Loucy (cell line): ENCODE measurements around the gene FOXD3.
A peak's percentile ranks its signal among the peaks of the same experiment; 100 is the strongest.

Experiments used
- H2AFZ ChIP-seq: fragments of 200-600 bp; sonication (generic); 2 replicates; pipeline ENCODE4 v1.6.0; 2016; ENCODE audit warnings: antibody characterized with exemption, mild to moderate bottlenecking, low read length, moderate library complexity
- H3F3A ChIP-seq: fragments of 200-600 bp; 2 replicates; pipeline ENCODE4 v1.6.0; 2016; ENCODE audit warnings: antibody characterized with exemption, low read depth, mild to moderate bottlenecking
- H3K27me3 ChIP-seq: fragments of 200-600 bp; sonication (generic); 2 replicates; pipeline ENCODE4 v1.6.1; 2014; ENCODE audit warnings: low read length, mild to moderate bottlenecking; ENCODE audit not compliant: insufficient read depth, poor library complexity, severe bottlenecking
- H3K36me3 ChIP-seq: fragments of 200-600 bp; sonication (generic); 2 replicates; pipeline ENCODE4 v1.6.1; 2016; ENCODE audit warnings: low read length; ENCODE audit not compliant: insufficient read depth
- H3K4me1 ChIP-seq: fragments of 200-600 bp; sonication (generic); 2 replicates; pipeline ENCODE4 v1.5.1; 2014; ENCODE audit warnings: low read length, mild to moderate bottlenecking; ENCODE audit not compliant: insufficient read depth, poor library complexity, severe bottlenecking
- H3K4me2 ChIP-seq: fragments of 200-600 bp; sonication (generic); 2 replicates; pipeline ENCODE4 v1.6.0; 2014; ENCODE audit warnings: antibody characterized with exemption, low read length, low read depth, mild to moderate bottlenecking; ENCODE audit not compliant: poor library complexity, severe bottlenecking
- H3K4me3 ChIP-seq: fragments of 200-600 bp; sonication (generic); 2 replicates; pipeline ENCODE4 v1.5.1; 2014; ENCODE audit warnings: low read length, mild to moderate bottlenecking, mixed read lengths; ENCODE audit not compliant: poor library complexity, severe bottlenecking
- H3K79me2 ChIP-seq: fragments of 200-600 bp; sonication (generic); 2 replicates; pipeline ENCODE4 v1.6.1; 2014; ENCODE audit warnings: low read length; ENCODE audit not compliant: insufficient read depth
- H3K9ac ChIP-seq: fragments of 200-600 bp; sonication (generic); 2 replicates; pipeline ENCODE4 v1.6.0; 2014; ENCODE audit warnings: mild to moderate bottlenecking, low read depth, low read length, moderate library complexity; ENCODE audit not compliant: poor library complexity, severe bottlenecking
- H3K9me2 ChIP-seq: fragments of 200-600 bp; sonication (generic); replicated peaks from 2 replicates; pipeline ENCODE4 v1.6.1; 2016; ENCODE audit warnings: low read depth, low read length, mixed read lengths
- H3K9me3 ChIP-seq: fragments of 200-600 bp; sonication (generic); 2 replicates; pipeline ENCODE4 v1.6.1; 2014; ENCODE audit warnings: mild to moderate bottlenecking, antibody characterized with exemption, low read length, low read depth; ENCODE audit not compliant: insufficient read depth
- H4K20me1 ChIP-seq: fragments of 200-600 bp; sonication (generic); 2 replicates; pipeline ENCODE4 v1.6.0; 2014; ENCODE audit warnings: antibody characterized with exemption, low read length, mild to moderate bottlenecking; ENCODE audit not compliant: insufficient read depth, poor library complexity, severe bottlenecking
- CTCF ChIP-seq: fragments of 200-600 bp; sonication (generic); conservative IDR thresholded peaks from 2 replicates; pipeline ENCODE4 v1.5.1; 2014; ENCODE audit warnings: mild to moderate bottlenecking, antibody characterized with exemption, low read length
- EZH2phosphoT487 ChIP-seq: fragments of 200-600 bp; IDR thresholded peaks from 2 replicates; pipeline ENCODE4 v1.6.1; 2018; ENCODE audit warnings: antibody characterized with exemption, mild to moderate bottlenecking, moderate library complexity, borderline replicate concordance

FOXD3 gene

GRCh38 chr1:63318201-63318979 lies 4.0 kb upstream of the FOXD3 start:
- Histone ChIP-seq H3K79me2 (no peaks in the 10 kb centered on the region), H3K27me3 (no peaks in the 10 kb centered on the region), H3F3A (no peaks in the 10 kb centered on the region), H3K4me3 (peak overlapping the region; percentile 84), H3K4me1 (peaks cover 7% of the 10 kb centered on the region), H3K9ac (peak overlapping the region; percentile 80), H4K20me1 (no peaks in the 10 kb centered on the region), H3K4me2 (peak overlapping the region; percentile 91), H3K9me3 (no peaks in the 10 kb centered on the region), H2AFZ (peak overlapping the region; percentile 100), H3K9me2 (no peaks in the 10 kb centered on the region), H3K36me3 (no peaks in the 10 kb centered on the region)
- no peak for TF ChIP-seq CTCF
- no peak for TF ChIP-seq EZH2phosphoT487

- H3K4me1 ChIP-seq, result peaks cover 7% of the 10 kb centered on the region
- H3K27me3 ChIP-seq, result no peaks in the 10 kb centered on the region
- no peak overlapping the region for H3K9ac ChIP-seq
- no peak overlapping the region for H3K4me2 ChIP-seq
- no peak overlapping the region for H3K4me3 ChIP-seq
- H3K9me3 ChIP-seq, result no peaks in the 10 kb centered on the region
- no peaks in the 10 kb centered on the region for H3F3A ChIP-seq
- H2AFZ ChIP-seq, result no peak overlapping the region
- no peaks in the 10 kb centered on the region for H3K9me2 ChIP-seq
- no peaks in the 10 kb centered on the region for H3K79me2 ChIP-seq
- H4K20me1 ChIP-seq, result no peaks in the 10 kb centered on the region
- TF ChIP-seq CTCF (no peak), EZH2phosphoT487 (no peak)
- H3K36me3 ChIP-seq, result no peaks in the 10 kb centered on the region
These were observed 3.0 kb upstream of the FOXD3 start for GRCh38 chr1:63319046-63320021.

GRCh38 chr1:63320022-63320721 lies 2.2 kb upstream of the FOXD3 start:
- H3K4me2 ChIP-seq, result no peak overlapping the region

More at GRCh38 chr1:63320022-63320721, 2.2 kb upstream of the FOXD3 start:
- no peaks in the 10 kb centered on the region for H3K9me3 ChIP-seq
- no peaks in the 10 kb centered on the region for H3F3A ChIP-seq
- no peaks in the 10 kb centered on the region for H3K9me2 ChIP-seq
- no peak overlapping the region for H3K9ac ChIP-seq
- no peak overlapping the region for H2AFZ ChIP-seq
- TF ChIP-seq CTCF (no peak), EZH2phosphoT487 (no peak)
- no peaks in the 10 kb centered on the region for H3K79me2 ChIP-seq
- H3K36me3 ChIP-seq, result no peaks in the 10 kb centered on the region
- no peaks in the 10 kb centered on the region for H4K20me1 ChIP-seq
- H3K4me1 ChIP-seq, result peaks cover 7% of the 10 kb centered on the region
- H3K4me3 ChIP-seq, result no peak overlapping the region
- no peaks in the 10 kb centered on the region for H3K27me3 ChIP-seq
